HG03460 (cell line): ENCODE data around the gene MREG.

Source experiments
- ATAC-seq: cut with Tn5 transposase; IDR thresholded peaks from one replicate; pipeline ENCODE4 v1.9.1; 2021; ENCODE audit not compliant: unreplicated experiment

MREG gene

GRCh38 chr2:215899141-215900074, 113.9 kb downstream of the MREG start:
- ATAC-seq, result no peak

- ATAC-seq, result no peak
Observed at GRCh38 chr2:215898363-215898762, 115.0 kb downstream of the MREG start.

GRCh38 chr2:215896921-215897320, 116.4 kb downstream of the MREG start:
- ATAC-seq, result no peak

GRCh38 chr2:215895330-215895729, 118.0 kb downstream of the MREG start:
- no peak for ATAC-seq
